B cell (primary cell): Measurements from ENCODE around the gene KIAA1217. TPM values are rescaled to one million over a fixed set of nuclear protein-coding genes. Genes with fewer than 3 reads are reported as not detected.

Experiments
- ATAC-seq: fragments of 200-7000 bp; cut with Tn5 transposase; one replicate; pipeline ENCODE4 v1.10.0; 2021; ENCODE audit warnings: low read depth, mild to moderate bottlenecking, moderate number of reproducible peaks, moderate library complexity
- CTCF ChIA-PET: fragments of 350-600 bp; sonication (Branson Sonifier 250); formaldehyde crosslinking; loops from one replicate; lab custom pipeline; 2021; ENCODE audit warnings: antibody characterized with exemption, inconsistent platforms; lab: Charles Lee
- POLR2A ChIA-PET: fragments of 350-600 bp; sonication (Branson Sonifier 250); formaldehyde crosslinking; loops from one replicate; lab custom pipeline; 2021; ENCODE audit warnings: antibody characterized with exemption; lab: Charles Lee
- DNase-seq: peaks from one replicate; pipeline ENCODE4 v3.0.0; 2013
- H2AFZ ChIP-seq: 2 replicates; pipeline ENCODE4 v1.6.1; 2012; ENCODE audit warnings: mild to moderate bottlenecking, low read depth, low read length; ENCODE audit not compliant: insufficient read depth, poor library complexity, severe bottlenecking
- H3K27ac ChIP-seq, 2 donors: 1 replicate in 1 of 2; 2 replicates in 1 of 2; pipeline ENCODE4 v1.5.1; 2012 to 2013; ENCODE audit warnings: low read length in 2 of 2, mild to moderate bottlenecking in 2 of 2, moderate library complexity in 1 of 2
- H3K27me3 ChIP-seq, 4 experiments: fragments of 200-600 bp in 1 of 4; sonication (generic) in 1 of 4; replicated peaks in 1 of 4; 1 replicate in 2 of 4; 2 replicates in 2 of 4; pipeline versions ENCODE4 v1.6.1 to v1.7.0; 2013 to 2016; ENCODE audit warnings: low read length in 3 of 4, mild to moderate bottlenecking in 2 of 4, mixed read lengths in 1 of 4, moderate library complexity in 1 of 4; ENCODE audit not compliant: insufficient read depth in 4 of 4, control insufficient read depth in 3 of 4; ENCODE audit errors: control extremely low read depth in 1 of 4
- H3K36me3 ChIP-seq, 2 experiments: replicated peaks in 1 of 2; 1 replicate in 1 of 2; 2 replicates in 1 of 2; pipeline versions ENCODE4 v1.6.1 to v1.7.1; 2013; ENCODE audit warnings: low read length in 1 of 2; ENCODE audit not compliant: insufficient read depth in 2 of 2, control insufficient read depth in 1 of 2; ENCODE audit errors: control extremely low read depth in 1 of 2, extremely low read depth in 1 of 2
- H3K4me1 ChIP-seq, 2 donors: fragments of 200-600 bp in 1 of 2; sonication (generic) in 1 of 2; 1 replicate in 1 of 2; 2 replicates in 1 of 2; pipeline versions ENCODE4 v1.5.1 to v1.6.1; 2013 to 2017; ENCODE audit warnings: low read length in 2 of 2; ENCODE audit not compliant: control insufficient read depth in 2 of 2, insufficient read depth in 2 of 2
- H3K4me2 ChIP-seq: replicated peaks from 2 replicates; pipeline ENCODE3; 2012; ENCODE audit warnings: mild to moderate bottlenecking, low read depth, low read length; ENCODE audit not compliant: poor library complexity, severe bottlenecking
- H3K4me3 ChIP-seq, 5 experiments: fragments of 200-600 bp in 1 of 5; sonication (generic) in 1 of 5; 1 replicate in 3 of 5; 2 replicates in 2 of 5; pipeline versions ENCODE4 v1.5.1 to v1.7.0; 2011 to 2016; ENCODE audit warnings: low read length in 4 of 5, mild to moderate bottlenecking in 4 of 5, low read depth in 2 of 5, control low read depth in 1 of 5, moderate library complexity in 1 of 5; ENCODE audit not compliant: insufficient read depth in 1 of 5; ENCODE audit errors: control extremely low read depth in 1 of 5, extremely low read depth in 1 of 5
- H3K79me2 ChIP-seq: fragments of 200-600 bp; sonication (generic); one replicate; pipeline ENCODE4 v1.6.0; 2016; ENCODE audit warnings: low read length; ENCODE audit not compliant: control insufficient read depth, insufficient read depth
- H3K9ac ChIP-seq: fragments of 200-600 bp; sonication (generic); 2 replicates; pipeline ENCODE4 v1.6.1; 2017; ENCODE audit warnings: mild to moderate bottlenecking, low read length, moderate library complexity
- H3K9me3 ChIP-seq, 3 donors: one replicate each; pipeline versions ENCODE4 v1.6.1 to v1.7.1; 2013; ENCODE audit warnings: low read length in 2 of 3; ENCODE audit not compliant: control insufficient read depth in 2 of 3, insufficient read depth in 1 of 3; ENCODE audit errors: control extremely low read depth in 1 of 3
- H4K20me1 ChIP-seq: 2 replicates; pipeline ENCODE4 v1.6.0; 2012; ENCODE audit warnings: mild to moderate bottlenecking, low read length; ENCODE audit not compliant: insufficient read depth, control insufficient read depth, poor library complexity, severe bottlenecking
- H3K27ac Mint-ChIP-seq: one replicate; pipeline ENCODE4 v1.8.0; 2021; ENCODE audit warnings: mixed read lengths
- H3K27me3 Mint-ChIP-seq: one replicate; pipeline ENCODE4 v1.8.0; 2021; ENCODE audit warnings: mixed read lengths
- H3K4me1 Mint-ChIP-seq: one replicate; pipeline ENCODE4 v1.8.0; 2021; ENCODE audit warnings: mixed read lengths
- H3K4me3 Mint-ChIP-seq: one replicate; pipeline ENCODE4 v1.8.0; 2021; ENCODE audit warnings: mixed read lengths
- H3K9me3 Mint-ChIP-seq: one replicate; pipeline ENCODE4 v1.8.0; 2022; ENCODE audit warnings: mixed read lengths; ENCODE audit not compliant: insufficient read depth
- EZH2 ChIP-seq: IDR thresholded peaks from 2 replicates; pipeline ENCODE4 v1.6.1; 2012; ENCODE audit warnings: borderline replicate concordance, low read depth, mild to moderate bottlenecking, moderate library complexity, low read length; ENCODE audit not compliant: insufficient read depth, poor library complexity, severe bottlenecking
- WGBS: methylation state at CpG from one replicate; pipeline ENCODE4 v1.1.5; 2013; ENCODE audit warnings: missing lambda C conversion rate; ENCODE audit not compliant: insufficient coverage; 5-methylcytosine and 5-hydroxymethylcytosine counted together
- intact Hi-C: fragments of 100-400 bp; cut with micrococcal nuclease; formaldehyde crosslinking; loops from one replicate; pipeline ENCODE4 v1.10.0; 2022
- polyA plus RNA-seq: library from polyadenylated mRNA; depleted of rRNA; stranded (reverse); fragments of >200 nt; gene quantifications from 2 replicates; pipeline ENCODE4 v1.2.3, GENCODE V29; 2012
- total RNA-seq, 2 donors: library from RNA; stranded (reverse); fragments of 120-200 nt in 1 of 2; gene quantifications; 1 replicate in 1 of 2; 2 replicates in 1 of 2; pipeline versions ENCODE4 v1.2.3 to v1.2.4, GENCODE V29; 2013 to 2022
- TF ChIP-seq, protein P1 (sequence below): fragments of 200-600 bp; IDR thresholded peaks from one replicate; pipeline ENCODE4 v1.8.0; 2022; ENCODE audit warnings: antibody characterized with exemption, mild to moderate bottlenecking

Gene KIAA1217
- total and polyA plus RNA-seq, 2 donors (not counting 1 experiment from before 2014, with no cell fraction given) = 0.67 TPM; not detected in 1

DNA sequence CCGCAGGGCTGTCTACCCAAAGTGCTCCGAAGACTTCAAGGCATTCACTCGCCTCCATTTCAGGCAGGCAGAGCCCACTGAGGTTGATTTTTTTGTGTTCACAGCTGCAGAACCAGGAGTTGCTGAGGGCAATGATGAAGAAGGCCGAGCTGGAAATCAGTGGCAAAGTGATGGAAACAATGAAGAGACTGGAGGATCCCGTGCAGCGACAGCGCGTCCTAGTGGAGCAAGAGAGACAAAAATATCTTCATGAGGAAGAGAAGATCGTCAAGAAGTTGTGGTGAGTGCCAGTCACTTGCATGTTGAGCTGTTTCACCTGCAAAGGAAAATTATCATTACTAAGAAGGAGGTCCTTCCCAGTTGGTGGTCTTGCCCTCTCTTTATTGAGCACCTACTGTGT is 304.2 kb downstream of the KIAA1217 start:
- Histone ChIP-seq H2AFZ (no peak overlapping the region), H3K4me3 (no peak overlapping the region), H3K4me1 (no peaks in the 10 kb centered on the region), H3K27me3 (no peaks in the 10 kb centered on the region), H4K20me1 (no peaks in the 10 kb centered on the region), H3K4me2 (no peak overlapping the region), H3K9ac (no peak overlapping the region), H3K9me3 (no peaks in the 10 kb centered on the region), H3K27ac (no peak overlapping the region), H3K79me2 (no peaks in the 10 kb centered on the region), H3K36me3 (no peaks in the 10 kb centered on the region)
- no peak for TF ChIP-seq EZH2
- TF ChIP-seq, protein P1, sequence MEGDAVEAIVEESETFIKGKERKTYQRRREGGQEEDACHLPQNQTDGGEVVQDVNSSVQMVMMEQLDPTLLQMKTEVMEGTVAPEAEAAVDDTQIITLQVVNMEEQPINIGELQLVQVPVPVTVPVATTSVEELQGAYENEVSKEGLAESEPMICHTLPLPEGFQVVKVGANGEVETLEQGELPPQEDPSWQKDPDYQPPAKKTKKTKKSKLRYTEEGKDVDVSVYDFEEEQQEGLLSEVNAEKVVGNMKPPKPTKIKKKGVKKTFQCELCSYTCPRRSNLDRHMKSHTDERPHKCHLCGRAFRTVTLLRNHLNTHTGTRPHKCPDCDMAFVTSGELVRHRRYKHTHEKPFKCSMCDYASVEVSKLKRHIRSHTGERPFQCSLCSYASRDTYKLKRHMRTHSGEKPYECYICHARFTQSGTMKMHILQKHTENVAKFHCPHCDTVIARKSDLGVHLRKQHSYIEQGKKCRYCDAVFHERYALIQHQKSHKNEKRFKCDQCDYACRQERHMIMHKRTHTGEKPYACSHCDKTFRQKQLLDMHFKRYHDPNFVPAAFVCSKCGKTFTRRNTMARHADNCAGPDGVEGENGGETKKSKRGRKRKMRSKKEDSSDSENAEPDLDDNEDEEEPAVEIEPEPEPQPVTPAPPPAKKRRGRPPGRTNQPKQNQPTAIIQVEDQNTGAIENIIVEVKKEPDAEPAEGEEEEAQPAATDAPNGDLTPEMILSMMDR = no peak
- Mint-ChIP-seq H3K27me3 (peaks cover 1% of the 10 kb centered on the region), H3K9me3 (no peaks in the 10 kb centered on the region), H3K27ac (no peak overlapping the region), H3K4me3 (no peak overlapping the region), H3K4me1 (no peaks in the 10 kb centered on the region)
- CTCF ChIA-PET = interaction anchor here (1.1 kb wide), 1 partner anchor 12 kb away, joined by 3 read pairs; no protein-coding TSS in a partner anchor
- ATAC-seq (no peak), DNase-seq (no peak)
- intact Hi-C loops = no loop called here
- POLR2A ChIA-PET = no interaction called here
- 89% methylated on average over 9 of the region's 9 CpGs for WGBS

DNA sequence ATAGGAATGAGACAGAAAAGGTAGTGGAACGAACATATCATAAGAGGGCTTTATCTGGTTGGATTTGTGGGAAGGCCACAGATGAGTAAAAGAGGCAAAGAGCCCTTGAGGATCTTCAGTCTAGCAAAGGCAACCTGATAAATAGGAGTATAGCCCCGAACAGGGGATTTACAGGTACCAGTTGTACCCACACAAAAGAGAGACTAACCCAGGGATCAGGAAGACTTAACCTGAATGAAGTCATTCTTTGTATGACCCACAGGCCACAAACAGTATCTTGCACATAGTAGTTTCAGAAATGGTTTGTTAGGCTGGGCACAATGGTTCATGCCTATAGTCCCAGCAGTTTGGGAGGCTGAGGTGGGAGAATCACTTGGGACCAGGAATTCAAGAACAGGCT is 306.5 kb downstream of the KIAA1217 start:
- Mint-ChIP-seq H3K27ac (no peak overlapping the region), H3K9me3 (no peaks in the 10 kb centered on the region), H3K4me1 (no peaks in the 10 kb centered on the region), H3K27me3 (peaks cover 12% of the 10 kb centered on the region), H3K4me3 (no peak overlapping the region)
- ATAC-seq (no peak), DNase-seq (no peak)
- H3K27me3 ChIP-seq = peaks cover 0 to 7% (median 3%) of the 10 kb centered on the region in 4 experiments
- TF ChIP-seq, protein P1 = no peak
- no peak for TF ChIP-seq EZH2
- H4K20me1 ChIP-seq = no peaks in the 10 kb centered on the region
- no peak overlapping the region for H3K27ac ChIP-seq
- POLR2A ChIA-PET = no interaction called here
- no peak overlapping the region for H3K9ac ChIP-seq
- no peaks in the 10 kb centered on the region for H3K36me3 ChIP-seq
- no CpG with 5 or more reads among the region's 2 CpGs for WGBS
- CTCF ChIA-PET = no interaction called here
- intact Hi-C loops = no loop called here
- no peaks in the 10 kb centered on the region for H3K4me1 ChIP-seq
- H3K4me3 ChIP-seq = no peak overlapping the region
- H3K79me2 ChIP-seq = no peaks in the 10 kb centered on the region
- H3K9me3 ChIP-seq = no peaks in the 10 kb centered on the region
- H2AFZ ChIP-seq = no peak overlapping the region
- no peak overlapping the region for H3K4me2 ChIP-seq
